Nephron progenitor cell (in vitro differentiated cells): Measurements from ENCODE around the gene POLQ.
A peak's percentile ranks its signal among the peaks of the same experiment; 100 is the strongest.

ENCODE experiments used
- DNase-seq: peaks from one replicate; pipeline ENCODE4 v3.0.0; 2021
- H3K27ac Mint-ChIP-seq: 2 replicates; pipeline ENCODE4 v1.8.0; 2021; ENCODE audit warnings: mild to moderate bottlenecking, moderate library complexity, mixed read lengths
- H3K27me3 Mint-ChIP-seq: 2 replicates; pipeline ENCODE4 v1.8.0; 2021; ENCODE audit warnings: mild to moderate bottlenecking, low read depth, mixed read lengths; ENCODE audit not compliant: poor library complexity
- H3K36me3 Mint-ChIP-seq: 2 replicates; pipeline ENCODE4 v1.8.0; 2021; ENCODE audit warnings: low read depth, mixed read lengths
- H3K4me1 Mint-ChIP-seq: 2 replicates; pipeline ENCODE4 v1.8.0; 2021; ENCODE audit warnings: mixed read lengths
- H3K4me3 Mint-ChIP-seq: 2 replicates; pipeline ENCODE4 v1.8.0; 2021; ENCODE audit warnings: mild to moderate bottlenecking, moderate library complexity, mixed read lengths
- H3K9me3 Mint-ChIP-seq: 2 replicates; pipeline ENCODE4 v1.8.0; 2021; ENCODE audit warnings: mild to moderate bottlenecking, moderate library complexity, mixed read lengths
- CTCF ChIP-seq: fragments of 200-600 bp; sonication (generic); IDR thresholded peaks from 2 replicates; pipeline ENCODE4 v1.5.0; 2021; ENCODE audit warnings: antibody characterized with exemption

POLQ gene

DNA sequence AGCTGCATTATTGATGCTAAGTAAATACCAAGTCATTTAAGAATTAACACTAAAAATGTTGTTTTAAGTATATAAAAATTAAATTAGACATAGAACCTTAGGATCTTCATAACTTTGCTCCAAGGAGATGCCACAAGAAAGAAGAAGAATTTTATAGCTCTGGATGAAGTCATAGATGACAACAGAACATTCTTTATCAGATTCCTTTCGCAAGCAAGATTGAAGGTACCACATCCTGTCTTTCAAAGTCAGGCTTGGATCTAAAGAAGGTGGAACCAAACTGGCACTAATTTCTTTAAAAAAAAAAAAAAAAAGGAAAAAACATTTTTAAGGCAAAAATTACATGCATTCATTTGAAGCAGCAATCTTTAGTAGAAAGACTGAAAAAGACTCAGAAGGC lies 62.5 kb downstream of the POLQ start:
- Mint-ChIP-seq H3K4me1 (peaks cover 2% of the 10 kb centered on the region), H3K36me3 (peaks cover 38% of the 10 kb centered on the region), H3K27ac (no peak overlapping the region), H3K9me3 (no peaks in the 10 kb centered on the region), H3K4me3 (no peak overlapping the region), H3K27me3 (no peaks in the 10 kb centered on the region)
- TF ChIP-seq CTCF = no peak
- DNase-seq = no peak

DNA sequence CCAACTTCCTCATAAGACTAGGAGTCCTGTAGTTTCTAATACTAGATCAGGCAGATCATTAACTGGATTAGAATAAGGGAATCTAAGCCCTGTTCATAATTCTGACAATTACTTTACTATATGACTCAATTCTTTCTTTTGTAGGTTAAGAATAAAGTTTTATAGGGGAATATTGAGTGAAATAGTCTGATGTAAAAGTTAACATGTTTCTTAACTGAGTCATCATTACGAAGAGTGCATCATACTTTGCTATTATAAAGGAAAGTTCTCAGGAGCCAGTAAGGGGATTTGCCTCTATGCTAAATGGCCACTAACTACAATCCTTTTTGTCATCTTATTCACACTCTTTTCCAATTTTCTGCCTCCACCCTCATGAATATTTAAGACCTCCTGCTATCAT lies 63.1 kb downstream of the POLQ start:
- Mint-ChIP-seq H3K4me1 (peaks cover 9% of the 10 kb centered on the region), H3K27me3 (no peaks in the 10 kb centered on the region), H3K36me3 (peaks cover 35% of the 10 kb centered on the region), H3K9me3 (no peaks in the 10 kb centered on the region), H3K4me3 (no peak overlapping the region), H3K27ac (no peak overlapping the region)
- no peak for TF ChIP-seq CTCF
- DNase-seq = no peak

GRCh38 chr3:121481106-121481880 lies 64.5 kb downstream of the POLQ start:
- H3K4me1 Mint-ChIP-seq = peaks cover 10% of the 10 kb centered on the region
- no peaks in the 10 kb centered on the region for H3K9me3 Mint-ChIP-seq
- H3K36me3 Mint-ChIP-seq = peaks cover 35% of the 10 kb centered on the region
- no peak overlapping the region for H3K4me3 Mint-ChIP-seq
- DNase-seq = no peak
- no peak for TF ChIP-seq CTCF
- H3K27ac Mint-ChIP-seq = no peak overlapping the region
- H3K27me3 Mint-ChIP-seq = no peaks in the 10 kb centered on the region

- H3K27ac Mint-ChIP-seq = peak overlapping the region; percentile 86
- DNase-seq = no peak
- H3K9me3 Mint-ChIP-seq = no peaks in the 10 kb centered on the region
- H3K4me3 Mint-ChIP-seq = no peak overlapping the region
- peaks cover 10% of the 10 kb centered on the region for H3K4me1 Mint-ChIP-seq
- no peaks in the 10 kb centered on the region for H3K27me3 Mint-ChIP-seq
- no peak for TF ChIP-seq CTCF
- H3K36me3 Mint-ChIP-seq = peaks cover 44% of the 10 kb centered on the region
These were observed 68.2 kb downstream of the POLQ start for GRCh38 chr3:121477589-121477988.

GRCh38 chr3:121473001-121473400 lies 72.8 kb downstream of the POLQ start:
- DNase-seq = no peak
- no peak overlapping the region for H3K27ac Mint-ChIP-seq
- H3K9me3 Mint-ChIP-seq = no peaks in the 10 kb centered on the region
- no peaks in the 10 kb centered on the region for H3K27me3 Mint-ChIP-seq
- no peak for TF ChIP-seq CTCF
- no peak overlapping the region for H3K4me3 Mint-ChIP-seq
- H3K4me1 Mint-ChIP-seq = peaks cover 5% of the 10 kb centered on the region
- peaks cover 38% of the 10 kb centered on the region for H3K36me3 Mint-ChIP-seq

- Mint-ChIP-seq H3K27ac (peak overlapping the region; percentile 30), H3K9me3 (no peaks in the 10 kb centered on the region), H3K27me3 (no peaks in the 10 kb centered on the region), H3K36me3 (peaks cover 52% of the 10 kb centered on the region), H3K4me3 (no peak overlapping the region), H3K4me1 (no peaks in the 10 kb centered on the region)
- DNase-seq = no peak
- no peak for TF ChIP-seq CTCF
These were observed 78.7 kb downstream of the POLQ start for GRCh38 chr3:121467085-121467484.
